Pancreas (tissue), 10 donors: ENCODE measurements around the gene OR51B4. TPM values are rescaled to one million over a fixed set of nuclear protein-coding genes. Genes with fewer than 3 reads are reported as not detected.

Experiments used
- ATAC-seq, 4 donors: fragments of 200-7000 bp; cut with Tn5 transposase; one replicate each; pipeline versions ENCODE4 v1.8.0 to v1.9.1; 2020; ENCODE audit warnings: mild to moderate bottlenecking in 4 of 4, moderate library complexity in 4 of 4
- DNase-seq, 6 donors: peaks; one replicate each; pipeline ENCODE4 v3.0.0-alpha.2; 2020
- FAIRE-seq: peaks from 2 replicates; lab custom pipeline; 2012; peaks lifted over from hg19 to GRCh38; lab: Jason Lieb, UNC
- H3K27ac ChIP-seq, 4 donors: fragments of 200-600 bp; sonication (generic); 1 replicate in 3 of 4; 2 replicates in 1 of 4; pipeline versions ENCODE4 v1.5.0 to v1.8.0; 2020
- H3K27me3 ChIP-seq, 4 donors: fragments of 200-600 bp; one replicate each; pipeline ENCODE4 v1.8.0; 2021
- H3K36me3 ChIP-seq, 3 donors: fragments of 200-600 bp; sonication (generic) in 1 of 3; one replicate each; pipeline versions ENCODE4 v1.5.0 to v1.8.0; 2020 to 2021
- H3K4me1 ChIP-seq, 3 donors: fragments of 200-600 bp; one replicate each; pipeline ENCODE4 v1.8.0; 2021
- H3K4me3 ChIP-seq, 4 donors: fragments of 200-600 bp; sonication (generic) in 2 of 4; one replicate each; pipeline versions ENCODE4 v1.5.0 to v1.8.0; 2020 to 2021
- H3K9me3 ChIP-seq, 4 donors: fragments of 200-600 bp; one replicate each; pipeline ENCODE4 v1.8.0; 2021
- CTCF ChIP-seq, 4 donors: fragments of 200-600 bp; sonication (generic) in 3 of 4; IDR thresholded peaks; one replicate each; pipeline versions ENCODE4 v1.5.0 to v1.8.0; 2021; ENCODE audit warnings: antibody characterized with exemption in 4 of 4
- WGBS, 2 donors: extraction: QIAGEN DNeasy Blood & Tissue Kit; methylation state at CpG; one replicate each; pipeline ENCODE4 v1.1.7; 2013; 5-methylcytosine and 5-hydroxymethylcytosine counted together
- intact Hi-C, 3 donors: fragments of 100-400 bp; cut with DNase I; formaldehyde crosslinking; loops; one replicate each; pipeline versions ENCODE4 v1.11.1 to v1.14.2; 2022
- polyA plus RNA-seq, 2 donors: library from polyadenylated mRNA; stranded (reverse); fragments of 200-250 nt; gene quantifications; one replicate each; pipeline ENCODE4 v1.2.3, GENCODE V29; 2013
- total RNA-seq, 6 donors: library from RNA; stranded (reverse); fragmentation: NEBNext Ultra II Directional in 4 of 6; extraction: Animal tissue kit (Norgen Biotek cat#: 25700) in 4 of 6; gene quantifications; one replicate each; pipeline versions ENCODE4 v1.2.1 to v1.2.4, GENCODE V29; 2021 to 2023
- donor health status: healthy with polysubstance abuse.
- donor health status: DM: no; HTN: no; CAD: no; lungs with moderate emphysema.
- donor health status: DM: no; HTN: no; CAD: no.
- donor health status: control.
- donor health status: control.
- donor health status: Bipolar disorder and iron deficiency.
- donor health status: DM: yes; HTN: yes; CAD: no.
- donor health status: DM: no; HTN: no; CAD: no.
- donor health status: DM: no; HTN: no; CAD: no.
- donor health status: DM: yes; HTN: yes; CAD: no.

OR51B4 gene
- total and polyA plus RNA-seq, 8 donors: not detected

DNA sequence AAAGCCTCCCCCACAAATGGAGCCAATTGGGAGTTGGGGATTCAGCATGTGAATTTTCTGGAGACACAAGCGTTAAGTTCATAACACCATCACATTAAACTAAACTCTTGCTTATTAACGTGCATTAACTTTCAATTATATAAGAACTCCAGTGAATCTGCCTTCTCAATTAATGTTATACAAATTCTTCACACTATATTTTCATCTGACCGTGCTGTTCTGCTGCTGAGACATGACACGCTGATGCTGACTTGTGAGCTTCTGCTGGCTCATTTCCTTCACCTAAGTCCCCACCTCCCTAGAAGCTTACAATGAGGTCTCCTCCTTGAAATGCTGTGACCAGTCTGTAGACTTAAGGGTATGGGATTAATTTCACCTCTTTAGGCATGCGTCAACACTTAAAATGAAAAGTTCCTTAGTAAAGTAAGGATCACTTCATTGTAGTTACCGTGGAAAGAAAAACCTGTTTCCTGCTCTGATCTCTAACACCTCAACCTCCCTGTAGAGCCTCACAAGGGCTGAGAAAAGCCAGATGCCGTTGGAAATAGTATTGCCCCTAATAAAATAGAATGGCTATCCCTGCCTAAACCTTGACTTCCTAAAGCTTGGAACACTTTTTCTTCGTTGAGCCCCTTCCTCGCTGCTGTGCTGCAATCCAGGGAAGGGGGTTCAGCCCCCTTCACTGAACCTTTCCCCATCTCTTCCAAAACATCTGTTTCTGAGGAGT lies 49.4 kb downstream of the OR51B4 start:
- no peak for TF ChIP-seq CTCF (IDR thresholded peaks at IDR 0.05)

GRCh38 chr11:5251746-5252145 lies 50.0 kb downstream of the OR51B4 start:
- intact Hi-C loops: no loop called here
- no peaks in the 10 kb centered on the region for H3K9me3 ChIP-seq
- ATAC-seq (no peak), FAIRE-seq (no peak), DNase-seq (no peak)
- H3K27me3 ChIP-seq: no peaks in the 10 kb centered on the region
- H3K27ac ChIP-seq: no peak overlapping the region
- WGBS, 2 donors: 19 to 38% methylated on average over 2 of the region's 2 CpGs
- no peaks in the 10 kb centered on the region for H3K4me1 ChIP-seq
- no peaks in the 10 kb centered on the region for H3K36me3 ChIP-seq
- no peak overlapping the region for H3K4me3 ChIP-seq
- TF ChIP-seq CTCF (IDR thresholded peaks at IDR 0.05): no peak

More for the DNA sequence above, 49.4 kb downstream of the OR51B4 start:
- Histone ChIP-seq H3K36me3 (no peaks in the 10 kb centered on the region), H3K4me1 (no peaks in the 10 kb centered on the region), H3K27me3 (no peaks in the 10 kb centered on the region), H3K9me3 (no peaks in the 10 kb centered on the region), H3K4me3 (no peak overlapping the region), H3K27ac (no peak overlapping the region)
- FAIRE-seq (no peak), DNase-seq (no peak), ATAC-seq (no peak)
- WGBS, 2 donors: 62 to 66% methylated on average over 9 of the region's 9 CpGs
- intact Hi-C loops: no loop called here

Other genes starting within 250 kb of the OR51B4 start
- gene OR52E2, start 242.3 kb downstream of the OR51B4 start, total RNA-seq: not detected
- not detected for gene OR52E2, start 242.3 kb downstream of the OR51B4 start, polyA plus RNA-seq
- not detected for gene OR52E1, start 232.4 kb downstream of the OR51B4 start, total RNA-seq
- gene OR52E1, start 232.4 kb downstream of the OR51B4 start, polyA plus RNA-seq: not detected
- gene OR52A5, start 163.6 kb downstream of the OR51B4 start, total RNA-seq: not detected
- not detected for gene OR52A5, start 163.6 kb downstream of the OR51B4 start, polyA plus RNA-seq
- gene OR52A1, start 147.2 kb downstream of the OR51B4 start, total RNA-seq: not detected
- gene OR52A1, start 147.2 kb downstream of the OR51B4 start, polyA plus RNA-seq: not detected
- gene OR51V1, start 101.3 kb downstream of the OR51B4 start, total RNA-seq: not detected
- gene OR51V1, start 101.3 kb downstream of the OR51B4 start, polyA plus RNA-seq: not detected
- 10 to 100 TPM in 3 of 6 donors, 1 to 10 TPM in 3; 2.2 to 89.0 (median 7.4) TPM for gene HBB, start 74.9 kb downstream of the OR51B4 start, total RNA-seq
- 1 to 10 TPM; 3.9 to 4.9 TPM for gene HBB, start 74.9 kb downstream of the OR51B4 start, polyA plus RNA-seq
- gene HBD, start 67.5 kb downstream of the OR51B4 start, total RNA-seq: 1 to 10 TPM in 1 of 6 donors, not detected in 5; 1.1 TPM
- not detected for gene HBD, start 67.5 kb downstream of the OR51B4 start, polyA plus RNA-seq
- 1 to 10 TPM in 1 of 6 donors, not detected in 5; 3.3 TPM for gene HBG1, start 52.1 kb downstream of the OR51B4 start, total RNA-seq
- gene HBG1, start 52.1 kb downstream of the OR51B4 start, polyA plus RNA-seq: not detected
- 10 to 100 TPM in 1 of 6 donors, not detected in 5; 10.6 TPM for gene HBG2, start 47.2 kb downstream of the OR51B4 start, total RNA-seq
- not detected for gene HBG2, start 47.2 kb downstream of the OR51B4 start, polyA plus RNA-seq
- 1 to 10 TPM in 1 of 6 donors, not detected in 5; 3.5 TPM for gene HBE1, start 32.0 kb downstream of the OR51B4 start, total RNA-seq
- not detected for gene HBE1, start 32.0 kb downstream of the OR51B4 start, polyA plus RNA-seq
- not detected for gene OR51B2, start 22.4 kb upstream of the OR51B4 start, total RNA-seq
- not detected for gene OR51B2, start 22.4 kb upstream of the OR51B4 start, polyA plus RNA-seq
- under 1 TPM in 3 of 6 donors, not detected in 3; 0.14 to 0.24 (median 0.19) TPM for gene OR51B5, start 41.6 kb upstream of the OR51B4 start, total RNA-seq
- under 1 TPM in 1 of 2 donors, not detected in 1; 0.05 TPM for gene OR51B5, start 41.6 kb upstream of the OR51B4 start, polyA plus RNA-seq
- gene OR51B6, start 49.6 kb upstream of the OR51B4 start, total RNA-seq: not detected
- gene OR51B6, start 49.6 kb upstream of the OR51B4 start, polyA plus RNA-seq: not detected
- not detected for gene OR51M1, start 81.9 kb upstream of the OR51B4 start, total RNA-seq
- not detected for gene OR51M1, start 81.9 kb upstream of the OR51B4 start, polyA plus RNA-seq
- not detected for gene OR51Q1, start 120.2 kb upstream of the OR51B4 start, total RNA-seq
- not detected for gene OR51Q1, start 120.2 kb upstream of the OR51B4 start, polyA plus RNA-seq
- gene OR51I1, start 139.6 kb upstream of the OR51B4 start, total RNA-seq: under 1 TPM in 1 of 6 donors, not detected in 5; 0.28 TPM
- gene OR51I1, start 139.6 kb upstream of the OR51B4 start, polyA plus RNA-seq: not detected
- gene OR51I2, start 147.4 kb upstream of the OR51B4 start, total RNA-seq: not detected
- gene OR51I2, start 147.4 kb upstream of the OR51B4 start, polyA plus RNA-seq: not detected
- not detected for gene OR52D1, start 186.7 kb upstream of the OR51B4 start, total RNA-seq
- not detected for gene OR52D1, start 186.7 kb upstream of the OR51B4 start, polyA plus RNA-seq
- under 1 TPM in 3 of 6 donors, not detected in 3; 0.18 to 0.31 (median 0.22) TPM for gene UBQLN3, start 208.0 kb upstream of the OR51B4 start, total RNA-seq
- gene UBQLN3, start 208.0 kb upstream of the OR51B4 start, polyA plus RNA-seq: not detected
- under 1 TPM; 0.09 to 0.53 (median 0.23) TPM for gene UBQLNL, start 214.8 kb upstream of the OR51B4 start, total RNA-seq
- 1 to 10 TPM in 1 of 2 donors, under 1 TPM in 1; 0.53 to 1.0 TPM for gene UBQLNL, start 214.8 kb upstream of the OR51B4 start, polyA plus RNA-seq
- under 1 TPM in 4 of 6 donors, not detected in 2; 0.17 to 0.31 (median 0.25) TPM for gene OR52H1, start 246.6 kb upstream of the OR51B4 start, total RNA-seq
- gene OR52H1, start 246.6 kb upstream of the OR51B4 start, polyA plus RNA-seq: not detected